GM21529 (cell line): ENCODE results near the gene TIAL1.
"Not testable (repeated sequence)": the region's sequence is repeated elsewhere in the genome, so short reads cannot be mapped to it uniquely, and the experiment has no call there.

Experiments used
- ATAC-seq: cut with Tn5 transposase; IDR thresholded peaks from one replicate; pipeline ENCODE4 v1.9.1; 2021; ENCODE audit not compliant: unreplicated experiment

The TIAL1 gene

GRCh38 chr10:119596537-119597404 is at the start of gene TIAL1:
Gene TIAL1, minus strand, starts transcription at chr10:119596964. Its CDS starts 499 bp downstream, at chr10:119596465.
- ATAC-seq: peak; percentile 84

- no peak for ATAC-seq
Measured at GRCh38 chr10:119644994-119645393, 48.2 kb upstream of the TIAL1 start.

- ATAC-seq: no peak
Measured at GRCh38 chr10:119644205-119644814, 47.5 kb upstream of the TIAL1 start.

GRCh38 chr10:119643306-119644204 is 46.8 kb upstream of the TIAL1 start:
- no peak for ATAC-seq

GRCh38 chr10:119642556-119643111 is 45.9 kb upstream of the TIAL1 start:
- ATAC-seq: no peak

GRCh38 chr10:119640875-119641526 is 44.2 kb upstream of the TIAL1 start:
- no peak for ATAC-seq

- no peak for ATAC-seq
Measured at GRCh38 chr10:119640384-119640783, 43.6 kb upstream of the TIAL1 start.

GRCh38 chr10:119638982-119639381 is 42.2 kb upstream of the TIAL1 start:
- no peak for ATAC-seq

- ATAC-seq: no peak
Measured at GRCh38 chr10:119637631-119638030, 40.9 kb upstream of the TIAL1 start.

- no peak for ATAC-seq
Measured at GRCh38 chr10:119634219-119634544, 37.4 kb upstream of the TIAL1 start.

GRCh38 chr10:119633538-119634218 is 36.9 kb upstream of the TIAL1 start:
- ATAC-seq: no peak

- ATAC-seq: no peak
Measured at GRCh38 chr10:119630300-119630699, 33.5 kb upstream of the TIAL1 start.

GRCh38 chr10:119625570-119626280 is 29.0 kb upstream of the TIAL1 start:
- ATAC-seq: no peak

GRCh38 chr10:119621078-119621384 is 24.3 kb upstream of the TIAL1 start:
- ATAC-seq: no peak

GRCh38 chr10:119620241-119621077 is 23.7 kb upstream of the TIAL1 start:
- ATAC-seq: no peak

- ATAC-seq: not testable (repeated sequence)
Measured at GRCh38 chr10:119619811-119620210, 23.0 kb upstream of the TIAL1 start.

GRCh38 chr10:119619215-119619614 is 22.5 kb upstream of the TIAL1 start:
- ATAC-seq: no peak

GRCh38 chr10:119616882-119617570 is 20.3 kb upstream of the TIAL1 start:
- no peak for ATAC-seq
